Thyroid gland (tissue), 4 donors: ENCODE data around the gene ABCC8. TPM values are rescaled to one million over a fixed set of nuclear protein-coding genes. Genes with fewer than 3 reads are reported as not detected.
A peak's percentile ranks its signal among the peaks of the same experiment; 100 is the strongest.

Experiments
- DNase-seq, 2 donors: peaks; one replicate each; pipeline ENCODE4 v3.0.0-alpha.2; 2019
- H3K27ac ChIP-seq, 3 donors: fragments of 200-600 bp; sonication (generic); 1 replicate in 2 of 3; 2 replicates in 1 of 3; pipeline ENCODE4 v1.5.1; 2016 to 2019; ENCODE audit warnings: mild to moderate bottlenecking in 1 of 3, moderate library complexity in 1 of 3
- H3K27me3 ChIP-seq: fragments of 200-600 bp; sonication (generic); one replicate; pipeline ENCODE4 v1.5.1; 2019
- H3K36me3 ChIP-seq, 2 donors: fragments of 200-600 bp; sonication (generic); one replicate each; pipeline ENCODE4 v1.5.1; 2016 to 2019
- H3K4me1 ChIP-seq, 2 donors: fragments of 200-600 bp; sonication (generic); one replicate each; pipeline ENCODE4 v1.5.1; 2017 to 2019
- H3K4me3 ChIP-seq, 3 donors: fragments of 200-600 bp; sonication (generic); replicated peaks in 1 of 3; 1 replicate in 2 of 3; 2 replicates in 1 of 3; pipeline ENCODE4 v1.5.1; 2016; ENCODE audit warnings: mild to moderate bottlenecking in 1 of 3
- H3K9me3 ChIP-seq: fragments of 200-600 bp; sonication (generic); one replicate; pipeline ENCODE4 v1.5.1; 2017
- CTCF ChIP-seq, 6 experiments: fragments of 200-600 bp in 3 of 6; fragments of 450-650 bp in 3 of 6; sonication (generic) in 3 of 6; IDR thresholded peaks; one replicate each; pipeline ENCODE4 v1.5.1; 2016 to 2019; ENCODE audit warnings: antibody characterized with exemption in 6 of 6, mild to moderate bottlenecking in 2 of 6, inconsistent platforms in 1 of 6, moderate library complexity in 1 of 6
- POLR2A ChIP-seq, 2 donors: fragments of 450-650 bp; IDR thresholded peaks; one replicate each; pipeline ENCODE4 v1.6.1; 2017; ENCODE audit warnings: antibody characterized with exemption in 2 of 2, mild to moderate bottlenecking in 2 of 2, moderate library complexity in 1 of 2
- WGBS, 2 donors: methylation state at CpG; one replicate each; pipeline ENCODE4 v1.1.5; 2017; 5-methylcytosine and 5-hydroxymethylcytosine counted together
- intact Hi-C: fragments of 100-400 bp; cut with DNase I; formaldehyde crosslinking; loops from one replicate; pipeline ENCODE4 v1.15.1; 2023
- total RNA-seq, 4 donors: library from RNA; depleted of rRNA; stranded (reverse); fragments of >200 nt; gene quantifications; one replicate each; pipeline ENCODE4 v1.2.3, GENCODE V29; 2016

The ABCC8 gene
- total RNA-seq, 4 donors from 2014 or later: 10.9 to 19.1 (median 15.1) TPM

DNA sequence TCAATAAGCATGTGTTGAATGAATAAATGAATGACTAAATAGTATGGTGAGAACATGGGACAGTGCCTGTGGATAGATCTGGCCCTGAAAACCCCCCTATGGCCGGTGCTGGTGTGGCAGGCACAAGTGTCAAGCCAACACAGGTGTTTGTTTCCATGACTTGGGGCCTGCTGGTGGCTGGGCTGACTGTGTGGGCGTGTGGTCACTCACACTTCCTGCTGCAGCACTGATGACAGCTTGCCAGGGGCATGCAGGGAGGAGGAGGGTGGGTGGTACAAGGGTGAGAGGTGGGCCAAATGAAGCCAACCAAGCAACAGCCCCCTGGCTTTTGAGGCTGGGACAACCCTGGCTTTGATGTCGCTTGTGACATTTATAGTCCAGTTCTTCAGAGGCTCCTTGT is 30.3 kb upstream of the ABCC8 start:
- Histone ChIP-seq H3K4me1 (peaks cover 0 to 10% of the 10 kb centered on the region in 2 donors), H3K27me3 (no peaks in the 10 kb centered on the region), H3K36me3 (no peaks in the 10 kb centered on the region), H3K27ac (no peak overlapping the region), H3K9me3 (no peaks in the 10 kb centered on the region), H3K4me3 (no peak overlapping the region)
- DNase-seq: no peak
- TF ChIP-seq CTCF (IDR thresholded peaks at IDR 0.05): no peak
- no peak for TF ChIP-seq POLR2A (IDR thresholded peaks at IDR 0.05)
- intact Hi-C loops: loop anchor here (10.0 kb wide), 1 partner anchor 272 kb away; no protein-coding TSS in a partner anchor
- WGBS, 2 donors: 81 to 86% methylated on average over 3 of the region's 3 CpGs

DNA sequence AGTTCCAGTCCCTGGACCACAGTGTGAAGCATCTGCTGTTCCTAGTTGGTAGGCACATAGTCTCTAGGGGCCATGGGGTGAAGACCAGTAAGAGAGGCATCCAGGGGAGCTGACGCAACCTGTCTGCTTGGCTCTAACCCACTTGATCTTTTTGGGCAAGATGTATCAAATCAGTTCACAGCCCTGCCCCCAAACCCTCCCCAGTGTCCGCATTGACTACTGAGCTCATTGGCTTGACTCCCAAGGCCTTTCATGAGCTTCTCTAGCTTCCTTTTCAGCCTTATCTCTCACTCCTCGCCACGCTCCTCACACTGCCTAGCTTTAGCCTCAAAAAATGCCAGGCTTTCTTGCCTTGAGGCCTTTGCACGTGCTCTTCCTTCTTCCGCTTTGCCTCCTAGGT is 29.7 kb upstream of the ABCC8 start:
- DNase-seq: no peak
- intact Hi-C loops: loop anchor here (10.0 kb wide), 1 partner anchor 272 kb away; no protein-coding TSS in a partner anchor
- H3K27me3 ChIP-seq: no peaks in the 10 kb centered on the region
- no peaks in the 10 kb centered on the region for H3K36me3 ChIP-seq
- WGBS, 2 donors: 97 to 98% methylated on average over 6 of the region's 6 CpGs
- H3K4me1 ChIP-seq: peaks cover 0 to 10% of the 10 kb centered on the region in 2 donors
- no peak overlapping the region for H3K4me3 ChIP-seq
- H3K27ac ChIP-seq: no peak overlapping the region
- TF ChIP-seq POLR2A (IDR thresholded peaks at IDR 0.05): no peak
- no peaks in the 10 kb centered on the region for H3K9me3 ChIP-seq

DNA sequence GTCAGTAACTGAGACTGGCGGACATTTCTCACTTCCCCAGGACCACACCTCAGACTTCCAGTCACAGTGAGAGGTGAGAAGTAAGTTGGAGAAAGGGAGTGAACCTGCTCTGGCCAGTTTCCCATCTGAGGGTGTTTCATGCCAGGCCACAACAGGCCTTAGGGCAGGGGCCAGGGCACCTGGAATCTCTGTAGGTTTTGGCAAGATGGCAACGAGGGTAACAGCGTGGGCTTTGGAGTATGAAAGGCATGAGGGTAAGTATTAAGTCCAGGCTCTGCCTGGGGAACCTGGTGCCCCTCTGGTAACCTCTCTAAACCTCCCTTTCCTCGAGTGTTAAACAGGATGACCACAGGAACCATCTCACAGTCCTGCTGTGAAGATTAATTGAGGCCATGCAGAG is 28.5 kb upstream of the ABCC8 start:
- TF ChIP-seq POLR2A (IDR thresholded peaks at IDR 0.05): no peak
- no peak for TF ChIP-seq CTCF (IDR thresholded peaks at IDR 0.05)
- Histone ChIP-seq H3K4me3 (no peak overlapping the region), H3K36me3 (no peaks in the 10 kb centered on the region), H3K27me3 (no peaks in the 10 kb centered on the region), H3K27ac (no peak overlapping the region), H3K9me3 (no peaks in the 10 kb centered on the region), H3K4me1 (peaks cover 0 to 3% of the 10 kb centered on the region in 2 donors)
- 80 to 85% methylated on average over 4 of the region's 4 CpGs for WGBS, 2 donors
- no peak for DNase-seq
- intact Hi-C loops: loop anchor here (2.0 to 10.0 kb wide), 2 partner anchors 120 to 270 kb away; no protein-coding TSS in a partner anchor

DNA sequence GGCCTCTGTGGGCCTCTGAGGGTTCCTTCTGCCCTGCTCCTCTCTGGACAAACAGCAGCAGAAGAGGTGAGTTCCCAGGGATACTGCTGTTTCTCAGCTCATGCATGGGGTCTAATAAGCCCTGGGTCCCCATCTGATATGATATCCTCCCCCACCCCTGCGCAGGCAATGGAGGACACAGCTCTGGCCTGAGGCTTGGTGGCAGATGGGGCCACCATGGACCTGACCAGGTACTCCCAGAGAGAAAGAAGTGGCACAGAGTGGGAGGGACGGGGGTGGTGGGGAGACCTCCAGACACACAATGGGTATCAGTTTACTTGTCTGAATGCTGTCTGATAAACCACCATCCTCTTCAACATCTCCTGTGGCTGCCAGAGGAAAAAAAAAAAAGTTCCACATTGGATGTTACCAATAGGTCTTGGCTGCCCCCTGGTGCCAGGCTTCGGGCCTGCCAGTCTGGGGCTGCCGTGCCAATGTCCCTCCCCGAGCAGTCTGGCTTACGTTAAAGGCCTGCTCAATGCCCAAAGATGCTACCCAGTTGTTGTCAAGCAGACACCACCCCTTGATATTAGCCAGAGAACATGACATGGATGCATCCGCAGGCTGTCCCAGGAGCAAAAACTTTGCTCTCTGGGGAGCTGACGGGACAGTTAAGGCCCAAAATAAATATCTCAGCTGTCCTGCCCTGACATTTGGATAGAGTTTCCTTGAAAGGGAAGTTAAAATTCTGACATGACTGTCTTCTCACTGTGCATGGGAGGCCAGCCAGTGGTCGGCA is 27.9 kb upstream of the ABCC8 start:
- 40 to 43% methylated on average over 8 to 9 of the region's 9 CpGs for WGBS, 2 donors
- Histone ChIP-seq H3K27ac (no peak overlapping the region), H3K36me3 (no peaks in the 10 kb centered on the region), H3K27me3 (no peaks in the 10 kb centered on the region), H3K9me3 (no peaks in the 10 kb centered on the region), H3K4me3 (no peak overlapping the region), H3K4me1 (no peaks in the 10 kb centered on the region)
- TF ChIP-seq POLR2A (IDR thresholded peaks at IDR 0.05) (no peak), CTCF (IDR thresholded peaks at IDR 0.05) (peak; percentile 84 to 98 (median 94))
- intact Hi-C loops: loop anchor here (2.0 to 10.0 kb wide), 2 partner anchors 120 to 270 kb away; no protein-coding TSS in a partner anchor
- DNase-seq: peak; percentile 89 to 90

DNA sequence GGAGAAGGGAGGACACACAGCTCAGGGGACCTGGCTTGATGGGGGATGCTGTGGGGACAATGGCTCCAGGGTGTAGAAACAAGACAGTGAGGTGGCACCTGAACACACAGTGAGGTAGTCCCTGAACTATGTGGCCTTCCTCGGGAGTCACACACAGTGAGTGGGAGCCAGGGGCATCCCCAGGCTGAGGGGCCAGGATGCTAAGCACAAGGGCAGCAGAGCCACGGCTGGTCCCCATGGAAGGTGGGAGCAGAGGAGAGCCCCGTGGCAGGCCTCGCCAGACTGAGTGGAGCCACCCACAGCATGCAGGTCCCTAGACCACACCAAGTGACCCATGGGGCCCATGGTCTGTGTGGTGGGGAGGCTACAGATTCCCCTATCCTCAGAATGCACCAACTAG is 26.0 kb upstream of the ABCC8 start:
- no peak for DNase-seq
- 87 to 100% methylated on average over 2 to 4 of the region's 4 CpGs for WGBS, 2 donors
- no peak overlapping the region for H3K27ac ChIP-seq
- no peaks in the 10 kb centered on the region for H3K27me3 ChIP-seq
- H3K4me3 ChIP-seq: no peak overlapping the region
- TF ChIP-seq POLR2A (IDR thresholded peaks at IDR 0.05): no peak
- TF ChIP-seq CTCF (IDR thresholded peaks at IDR 0.05): no peak
- intact Hi-C loops: loop anchor here (10.0 kb wide), 1 partner anchor 268 kb away; no protein-coding TSS in a partner anchor
- H3K9me3 ChIP-seq: no peaks in the 10 kb centered on the region
- H3K36me3 ChIP-seq: no peaks in the 10 kb centered on the region
- H3K4me1 ChIP-seq: no peaks in the 10 kb centered on the region
